Ureter (tissue), 1 donor: ENCODE data around the gene MAGEB4. TPM values are rescaled to one million over a fixed set of nuclear protein-coding genes. Genes with fewer than 3 reads are reported as not detected.
"Not testable (repeated sequence)": the region's sequence is repeated elsewhere in the genome, so short reads cannot be mapped to it uniquely, and the experiment has no call there.

Source experiments
- DNase-seq: peaks from one replicate; pipeline ENCODE4 v3.0.0-alpha.2; 2020; ENCODE audit warnings: low spot score
- total RNA-seq: library from RNA; stranded (reverse); gene quantifications from one replicate; pipeline ENCODE4 v1.2.4, GENCODE V29; 2023
- donor health status: DM: yes; HTN: yes; CAD: no.

MAGEB4 gene, protein sequence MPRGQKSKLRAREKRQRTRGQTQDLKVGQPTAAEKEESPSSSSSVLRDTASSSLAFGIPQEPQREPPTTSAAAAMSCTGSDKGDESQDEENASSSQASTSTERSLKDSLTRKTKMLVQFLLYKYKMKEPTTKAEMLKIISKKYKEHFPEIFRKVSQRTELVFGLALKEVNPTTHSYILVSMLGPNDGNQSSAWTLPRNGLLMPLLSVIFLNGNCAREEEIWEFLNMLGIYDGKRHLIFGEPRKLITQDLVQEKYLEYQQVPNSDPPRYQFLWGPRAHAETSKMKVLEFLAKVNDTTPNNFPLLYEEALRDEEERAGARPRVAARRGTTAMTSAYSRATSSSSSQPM
- total RNA-seq, result not detected

DNA sequence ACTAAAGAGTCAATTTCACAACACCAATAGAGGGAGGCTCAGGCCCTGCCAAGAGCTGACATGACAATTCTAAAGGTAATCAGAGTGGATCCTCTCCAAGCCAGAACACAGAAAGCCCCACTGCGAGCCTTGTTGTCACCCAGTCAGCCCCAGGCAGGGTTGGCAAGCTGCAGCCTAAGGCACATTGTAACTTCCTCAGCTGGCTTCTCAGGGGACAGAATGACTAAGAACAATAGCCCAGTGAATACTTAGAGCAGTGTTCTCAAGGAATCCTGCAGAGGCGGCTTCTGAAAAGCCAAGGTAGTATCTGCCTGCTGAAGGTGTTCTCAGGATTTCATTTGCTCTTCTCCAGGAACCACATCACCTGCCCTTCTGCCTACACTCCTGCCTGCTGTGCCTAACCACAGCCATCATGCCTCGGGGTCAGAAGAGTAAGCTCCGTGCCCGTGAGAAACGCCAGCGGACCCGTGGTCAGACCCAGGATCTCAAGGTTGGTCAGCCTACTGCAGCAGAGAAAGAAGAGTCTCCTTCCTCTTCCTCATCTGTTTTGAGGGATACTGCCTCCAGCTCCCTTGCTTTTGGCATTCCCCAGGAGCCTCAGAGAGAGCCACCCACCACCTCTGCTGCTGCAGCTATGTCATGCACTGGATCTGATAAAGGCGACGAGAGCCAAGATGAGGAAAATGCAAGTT is at the start of gene MAGEB4:
Gene MAGEB4 (plus strand): TSS at position 277 of the 692 bp plus-strand sequence. CDS start 136 bp downstream, at position 413.
- no peak for DNase-seq

DNA sequence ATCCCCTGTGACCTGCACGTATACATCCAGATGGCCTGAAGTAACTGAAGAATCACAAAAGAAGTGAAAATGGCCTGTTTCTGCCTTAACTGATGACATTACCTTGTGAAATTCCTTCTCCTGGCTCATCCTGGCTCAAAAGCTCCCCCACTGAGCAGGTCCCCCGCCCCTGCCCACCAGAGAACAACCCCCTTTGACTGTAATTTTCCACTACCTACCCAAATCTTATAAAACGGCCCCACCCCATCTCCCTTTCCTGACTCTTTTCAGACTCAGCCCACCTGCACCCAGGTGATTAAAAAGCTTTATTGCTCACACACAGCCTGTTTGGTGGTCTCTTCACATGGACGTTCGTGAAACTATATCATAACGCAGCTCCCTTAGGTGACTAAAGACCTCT is 47.9 kb upstream of the MAGEB4 start:
- not testable (repeated sequence) for DNase-seq

GRCh38 chrX:30196322-30196721 is 45.5 kb upstream of the MAGEB4 start:
- DNase-seq, result no peak

GRCh38 chrX:30212172-30212571 is 29.6 kb upstream of the MAGEB4 start:
- no peak for DNase-seq

DNA sequence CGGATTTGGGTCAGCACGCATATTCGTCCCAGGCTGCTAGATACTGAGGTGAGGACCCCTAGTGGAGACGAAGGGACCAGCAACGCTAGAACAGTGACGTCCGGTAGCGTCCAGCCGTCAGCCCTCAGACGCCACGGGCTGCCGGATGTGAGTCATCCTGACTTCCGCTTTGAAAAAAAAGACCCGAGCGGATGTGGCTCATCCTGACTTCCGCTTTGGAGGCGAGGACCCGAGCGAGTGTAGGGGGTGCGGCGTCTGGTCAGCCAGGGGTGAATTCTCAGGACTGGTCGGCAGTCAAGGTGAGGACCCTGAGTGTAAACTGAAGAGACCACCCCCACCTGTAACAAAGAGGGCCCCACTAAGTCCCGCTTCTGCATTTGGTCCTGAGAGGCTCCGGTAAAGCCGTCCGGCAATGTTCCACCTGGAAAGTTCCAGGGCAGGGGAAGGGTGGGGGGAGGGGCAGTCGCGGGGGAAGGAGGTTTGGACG is 26.4 kb upstream of the MAGEB4 start, which contains the start of gene MAGEB2:
Gene MAGEB2 (plus strand): TSS at position 207 of the 487 bp plus-strand sequence. CDS start 3,018 bp downstream, outside the sequence.
- DNase-seq, result no peak

- DNase-seq, result no peak
These were observed 24.3 kb upstream of the MAGEB4 start for GRCh38 chrX:30217465-30217864.

DNA sequence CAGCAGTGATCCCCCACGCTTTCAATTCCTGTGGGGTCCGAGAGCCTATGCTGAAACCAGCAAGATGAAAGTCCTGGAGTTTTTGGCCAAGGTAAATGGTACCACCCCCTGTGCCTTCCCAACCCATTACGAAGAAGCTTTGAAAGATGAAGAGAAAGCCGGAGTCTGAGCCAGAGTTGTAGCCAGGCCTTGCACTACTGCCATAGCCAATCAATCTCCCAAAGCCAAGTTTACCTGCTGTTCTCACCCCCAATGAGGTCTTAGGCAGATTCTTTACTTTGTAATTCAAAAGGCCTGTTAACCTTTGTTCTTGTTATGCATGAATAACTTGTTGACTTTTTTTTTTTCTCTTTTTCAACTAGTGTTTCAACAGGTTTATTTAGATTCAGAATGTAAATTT is 22.4 kb upstream of the MAGEB4 start:
- no peak for DNase-seq

DNA sequence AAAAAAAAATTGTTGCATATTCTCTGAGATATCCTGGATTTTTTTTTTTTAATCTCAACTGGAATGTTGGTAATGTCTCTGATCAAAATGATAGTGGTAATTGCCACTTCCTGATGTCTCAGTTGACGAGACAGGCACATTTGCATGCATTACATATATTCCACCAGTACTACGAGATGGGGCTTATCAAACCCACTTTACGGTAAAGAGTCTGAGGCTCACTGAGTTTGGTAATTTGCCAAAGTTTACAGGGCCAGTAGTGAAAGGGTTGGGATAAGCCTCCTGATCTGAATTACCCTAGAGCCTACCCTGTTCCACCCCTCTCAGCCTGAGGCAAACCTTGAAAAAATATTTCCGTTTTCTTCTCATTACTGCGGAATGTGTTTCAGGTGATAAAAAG is 21.1 kb upstream of the MAGEB4 start:
- DNase-seq, result no peak

DNA sequence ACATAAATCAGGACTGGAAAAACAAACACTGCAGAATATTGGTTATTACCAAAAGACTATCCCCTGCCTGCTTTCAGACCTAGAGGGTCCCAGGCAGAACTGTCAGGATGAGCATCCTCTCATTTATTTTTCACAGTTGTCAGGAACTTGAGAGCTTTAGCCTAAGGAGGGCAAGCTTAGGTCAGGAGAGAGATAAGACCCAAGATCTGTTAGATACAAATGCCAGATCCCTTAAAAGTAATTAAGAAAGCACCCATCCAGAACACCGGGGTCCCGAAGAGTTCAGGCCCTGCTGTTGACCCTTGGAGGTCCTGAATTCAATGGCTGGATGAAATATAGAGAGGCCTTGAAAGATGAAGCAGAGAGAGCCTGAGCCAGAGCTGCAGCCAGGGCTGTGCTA is 17.3 kb upstream of the MAGEB4 start:
- no peak for DNase-seq

DNA sequence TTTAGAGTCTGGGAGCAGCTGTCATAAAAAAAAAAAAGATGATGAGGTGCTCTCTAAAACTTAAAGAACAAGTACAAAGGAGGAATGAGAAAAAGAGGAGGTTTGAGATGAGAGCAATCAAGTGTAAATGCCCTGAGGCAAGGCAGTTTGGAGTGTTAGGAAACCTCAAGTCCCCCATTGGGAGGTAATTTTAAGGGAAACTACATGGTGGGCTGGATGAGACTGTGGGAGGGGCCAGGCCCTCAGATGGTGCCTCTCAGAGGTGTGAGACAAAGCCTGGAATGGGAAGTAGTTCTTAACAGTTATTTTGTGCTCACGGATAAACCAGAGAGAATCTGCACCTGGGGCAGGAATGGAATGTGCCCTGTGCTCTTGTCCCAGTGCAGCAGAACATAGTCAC is 13.3 kb upstream of the MAGEB4 start:
- DNase-seq, result no peak

DNA sequence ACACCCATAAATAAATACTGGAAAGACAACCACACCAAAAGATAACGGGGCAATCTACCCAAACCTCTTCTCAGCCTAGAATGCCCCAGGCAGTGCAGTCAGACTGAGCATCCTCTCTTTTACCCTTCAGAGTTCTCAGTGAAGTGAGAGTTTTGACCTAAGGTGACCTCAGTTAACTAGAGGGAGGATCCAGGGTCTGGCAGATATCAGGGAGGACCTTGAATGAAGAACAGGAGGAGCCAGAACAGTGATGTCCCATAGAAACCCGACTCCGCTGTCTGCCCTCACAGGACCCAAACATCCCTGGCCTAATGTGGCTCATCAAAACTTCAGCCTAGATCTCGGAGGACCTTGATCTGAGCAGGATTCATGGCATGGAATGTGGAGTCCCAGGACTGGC is 11.4 kb upstream of the MAGEB4 start, which contains the start of gene MAGEB3:
Gene MAGEB3 (plus strand): TSS at position 263 of the 400 bp plus-strand sequence. CDS start 5,268 bp downstream, outside the sequence.
- DNase-seq, result no peak

DNA sequence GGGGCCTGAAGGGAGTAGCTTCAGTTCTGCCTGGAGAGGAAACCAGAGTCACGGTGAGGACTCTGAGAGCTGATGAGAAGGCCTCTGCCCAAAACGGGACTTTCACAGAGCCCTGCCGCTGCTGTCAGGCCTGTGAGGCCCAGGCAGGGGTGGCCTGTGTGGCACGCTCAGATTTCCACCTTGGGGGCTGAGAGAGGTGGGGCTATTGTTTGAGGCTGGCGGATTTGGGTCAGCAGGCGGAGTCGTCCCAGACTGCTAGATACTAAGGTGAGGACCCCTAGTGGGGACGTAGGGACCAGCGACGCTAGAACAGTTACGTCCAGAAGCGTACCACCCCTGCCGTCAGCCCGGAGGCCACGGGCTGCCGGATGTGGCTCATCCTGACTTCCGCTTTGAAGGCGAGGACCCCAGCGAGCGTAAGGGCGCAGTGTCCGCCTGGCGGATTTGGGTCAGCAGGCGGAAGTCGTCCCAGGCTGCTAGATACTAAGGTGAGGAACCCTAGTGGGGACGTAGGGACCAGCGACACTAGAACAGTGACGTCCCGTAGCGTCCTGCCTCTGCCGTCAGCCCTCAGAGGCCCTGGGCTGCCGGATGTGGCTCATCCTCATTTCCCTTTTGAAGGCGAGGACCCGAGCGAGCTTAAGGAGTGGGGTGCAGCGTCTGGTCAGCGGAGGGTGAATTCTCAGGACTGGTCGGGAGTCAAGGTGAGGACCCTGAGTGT is 5.1 kb downstream of the MAGEB4 start, which contains the start of gene MAGEB1:
Gene MAGEB1 (plus strand): TSS at position 378 of the 721 bp plus-strand sequence. CDS start 3,348 bp downstream, outside the sequence.
- DNase-seq, result no peak

GRCh38 chrX:30248854-30249253 is 7.1 kb downstream of the MAGEB4 start:
- no peak for DNase-seq

GRCh38 chrX:30253257-30253656 is 11.5 kb downstream of the MAGEB4 start:
- DNase-seq, result no peak

DNA sequence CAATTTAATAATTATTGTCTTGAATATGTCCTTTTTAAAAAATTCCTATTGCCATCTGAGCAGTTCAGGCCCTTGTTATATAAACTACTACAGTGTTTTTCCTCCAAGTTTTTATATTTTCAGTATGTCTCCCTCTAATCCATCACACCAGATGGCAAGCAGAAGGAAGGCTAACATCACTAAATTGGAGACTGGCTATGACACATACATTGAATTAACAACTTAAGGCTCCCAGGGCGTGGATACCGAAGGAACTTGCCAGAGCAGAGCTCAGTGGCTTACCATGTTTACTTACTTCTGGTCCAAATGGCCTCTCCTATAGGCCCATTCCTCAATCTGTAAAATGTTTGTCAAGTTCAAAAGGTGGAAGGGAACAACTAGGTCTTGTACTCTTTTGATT is 18.1 kb downstream of the MAGEB4 start:
- no peak for DNase-seq

GRCh38 chrX:30261012-30261411 is 19.2 kb downstream of the MAGEB4 start:
- DNase-seq, result no peak

GRCh38 chrX:30262763-30263162 is 21.0 kb downstream of the MAGEB4 start:
- DNase-seq, result no peak

GRCh38 chrX:30270639-30271038 is 28.8 kb downstream of the MAGEB4 start:
- DNase-seq, result no peak

DNA sequence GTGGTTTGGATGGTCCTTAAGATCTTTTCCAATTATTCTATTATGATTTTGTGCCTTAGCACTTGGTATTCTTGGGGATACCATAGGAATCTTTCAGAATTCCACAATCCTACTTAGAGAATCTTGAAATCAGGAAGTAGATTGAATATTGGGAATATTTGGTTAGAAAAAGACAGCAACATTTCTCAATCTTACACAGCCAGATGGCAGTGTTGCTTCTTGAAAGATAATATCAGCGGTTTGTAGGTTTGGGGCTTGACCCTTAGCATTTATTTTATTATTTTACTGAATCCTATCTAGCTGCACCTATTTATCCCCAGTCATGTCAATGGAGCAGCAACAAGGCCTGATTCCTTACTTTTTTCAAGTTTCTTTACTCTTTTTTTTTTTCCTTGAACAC is 33.7 kb downstream of the MAGEB4 start:
- DNase-seq, result no peak

- no peak for DNase-seq
These were observed 36.6 kb downstream of the MAGEB4 start for GRCh38 chrX:30278365-30278764.

DNA sequence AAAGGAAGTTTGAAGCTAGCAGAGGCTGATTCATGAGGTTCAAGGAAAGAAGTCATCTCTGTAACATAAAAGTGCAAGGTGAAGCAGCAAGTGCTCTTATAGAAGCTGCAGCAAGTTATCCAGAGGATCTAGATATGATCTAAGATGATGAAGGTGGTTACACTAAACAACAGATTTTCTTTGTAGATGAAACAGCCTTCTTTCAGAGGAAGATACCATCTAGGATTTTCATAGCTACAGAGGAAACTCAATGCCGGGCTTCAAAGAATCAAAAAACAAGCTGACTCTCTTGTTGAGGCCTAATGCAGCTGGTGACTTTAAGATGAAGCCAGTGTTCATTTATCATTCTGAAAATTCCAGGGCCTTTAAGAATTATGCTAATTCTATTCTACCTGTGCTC is 38.6 kb downstream of the MAGEB4 start:
- DNase-seq, result no peak

DNA sequence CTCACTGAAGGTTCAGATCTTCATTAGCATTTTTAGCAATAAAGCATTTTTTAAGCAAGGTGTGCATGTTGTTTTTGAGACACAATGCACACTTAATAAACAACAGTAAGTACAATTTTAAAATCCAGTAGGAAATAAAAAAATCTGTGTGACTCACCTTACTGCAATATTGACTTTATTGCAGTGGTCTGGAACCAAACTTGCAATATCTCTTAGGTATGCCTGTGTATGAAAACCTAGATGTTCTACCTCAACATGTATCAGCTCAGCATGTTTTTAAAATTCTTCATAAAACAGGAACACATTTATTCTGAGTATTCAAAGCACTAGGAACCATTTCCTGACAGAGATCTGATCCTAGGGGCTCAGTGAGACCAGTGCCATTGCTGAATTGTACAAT is 40.7 kb downstream of the MAGEB4 start:
- DNase-seq, result no peak
